ENCODE data around the gene ADH1A. TPM values are rescaled to one million over a fixed set of nuclear protein-coding genes. Genes with fewer than 3 reads are reported as not detected.

The ADH1A gene
- total RNA-seq, result under 1 TPM in 1 of 2 donors, not detected in 1; 0.40 TPM

DNA sequence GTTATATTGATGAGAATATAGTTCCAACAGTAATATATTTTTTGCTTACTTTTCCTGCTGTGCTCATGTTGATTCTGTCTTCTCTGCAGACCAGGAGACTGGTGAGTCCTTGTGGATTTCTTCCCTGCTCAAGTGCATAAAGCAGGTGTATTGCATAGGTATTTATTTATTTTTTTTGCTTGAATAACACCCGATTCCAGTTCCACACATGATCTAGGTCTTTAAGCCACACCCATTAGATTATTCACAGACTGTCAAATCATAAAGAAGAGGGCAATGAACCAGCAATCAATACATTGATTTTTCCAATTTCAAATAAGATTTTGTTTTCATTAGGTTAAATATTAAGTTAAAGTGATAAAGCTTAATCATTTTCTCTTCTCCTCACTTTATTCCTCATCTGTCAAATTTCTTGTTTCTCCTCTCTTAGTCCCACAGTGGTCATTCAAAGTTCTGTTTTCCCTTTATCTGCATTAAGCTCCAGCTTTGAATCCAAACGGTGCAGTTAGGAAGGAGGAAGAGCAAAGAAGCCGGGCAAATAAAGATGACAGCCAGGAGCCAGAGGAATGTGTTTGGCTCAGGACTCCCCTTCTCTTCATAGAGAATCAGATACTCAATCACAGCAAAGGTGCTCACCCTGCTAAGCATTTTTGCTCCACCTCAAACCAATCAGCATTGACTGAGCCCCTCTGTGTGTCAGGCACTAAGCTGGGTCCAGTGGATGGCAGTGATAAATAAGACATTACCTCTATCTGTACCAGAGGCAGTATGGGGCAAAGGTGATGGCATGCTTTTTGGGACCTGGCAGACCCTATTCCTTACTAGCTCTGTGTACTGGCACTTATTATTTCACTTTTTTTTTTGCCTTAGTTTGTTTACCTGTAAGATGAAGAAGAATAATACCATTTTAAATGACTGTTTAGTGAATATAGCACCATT, at the start of gene ADH1A:
Gene ADH1A (minus strand): TSS at position 138 of the 939 bp plus-strand sequence. CDS start 71 bp downstream, at position 67.
- Histone ChIP-seq H3K9me3 (no peaks in the 10 kb centered on the region), H3K36me3 (no peaks in the 10 kb centered on the region), H3K4me1 (replicated peaks) (no peaks in the 10 kb centered on the region), H3K4me3 (no peak within 1 kb of the TSS), H3K27ac (no peak within 1 kb of the TSS), H3K27me3 (replicated peaks; ENCODE audit: insufficient read depth) (no peaks in the 10 kb centered on the region)
- DNase-seq (ENCODE audit: low spot score), result no peak
- WGBS, result 74% methylated on average over 3 of the region's 3 CpGs
- intact Hi-C loops (cut with DNase I), result loop anchor here (10.0 kb wide), 1 partner anchor 166 kb away; no protein-coding TSS in a partner anchor
- TF ChIP-seq POLR2A (IDR thresholded peaks at IDR 0.05) (no peak), POLR2AphosphoS5 (IDR thresholded peaks at IDR 0.05) (no peak)
- TF ChIP-seq, protein P1, sequence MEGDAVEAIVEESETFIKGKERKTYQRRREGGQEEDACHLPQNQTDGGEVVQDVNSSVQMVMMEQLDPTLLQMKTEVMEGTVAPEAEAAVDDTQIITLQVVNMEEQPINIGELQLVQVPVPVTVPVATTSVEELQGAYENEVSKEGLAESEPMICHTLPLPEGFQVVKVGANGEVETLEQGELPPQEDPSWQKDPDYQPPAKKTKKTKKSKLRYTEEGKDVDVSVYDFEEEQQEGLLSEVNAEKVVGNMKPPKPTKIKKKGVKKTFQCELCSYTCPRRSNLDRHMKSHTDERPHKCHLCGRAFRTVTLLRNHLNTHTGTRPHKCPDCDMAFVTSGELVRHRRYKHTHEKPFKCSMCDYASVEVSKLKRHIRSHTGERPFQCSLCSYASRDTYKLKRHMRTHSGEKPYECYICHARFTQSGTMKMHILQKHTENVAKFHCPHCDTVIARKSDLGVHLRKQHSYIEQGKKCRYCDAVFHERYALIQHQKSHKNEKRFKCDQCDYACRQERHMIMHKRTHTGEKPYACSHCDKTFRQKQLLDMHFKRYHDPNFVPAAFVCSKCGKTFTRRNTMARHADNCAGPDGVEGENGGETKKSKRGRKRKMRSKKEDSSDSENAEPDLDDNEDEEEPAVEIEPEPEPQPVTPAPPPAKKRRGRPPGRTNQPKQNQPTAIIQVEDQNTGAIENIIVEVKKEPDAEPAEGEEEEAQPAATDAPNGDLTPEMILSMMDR (IDR thresholded peaks at IDR 0.05), result no peak

DNA sequence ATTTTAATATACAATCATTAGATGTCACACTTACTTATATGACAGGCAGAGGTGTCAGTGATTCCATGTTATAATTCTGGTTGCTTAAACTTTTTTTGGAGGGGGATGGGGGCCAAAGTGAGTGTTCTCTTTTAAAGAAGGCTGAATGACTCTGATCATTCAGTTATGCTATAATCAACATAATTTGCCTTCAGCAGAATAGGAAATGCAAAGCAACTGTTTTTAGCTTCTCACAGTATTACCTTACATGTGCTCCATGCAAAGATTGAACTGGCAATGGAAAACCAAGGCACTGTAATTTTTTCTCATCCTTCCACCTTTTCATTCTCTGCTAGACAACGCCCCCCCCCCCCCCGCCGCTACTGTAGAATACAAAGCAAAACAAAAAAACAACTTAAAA, 48.4 kb upstream of the ADH1A start:
- Histone ChIP-seq H3K27ac (no peak overlapping the region), H3K36me3 (no peaks in the 10 kb centered on the region), H3K9me3 (no peaks in the 10 kb centered on the region), H3K4me1 (replicated peaks) (no peaks in the 10 kb centered on the region), H3K4me3 (no peak overlapping the region), H3K27me3 (replicated peaks; ENCODE audit: insufficient read depth) (no peaks in the 10 kb centered on the region)
- no peak for DNase-seq (ENCODE audit: low spot score)
- WGBS, result 93% methylated on average over 3 of the region's 3 CpGs
- intact Hi-C loops (cut with DNase I), result no loop called here
- TF ChIP-seq, protein P1 (IDR thresholded peaks at IDR 0.05), result no peak
- TF ChIP-seq POLR2AphosphoS5 (IDR thresholded peaks at IDR 0.05) (no peak), POLR2A (IDR thresholded peaks at IDR 0.05) (no peak)

DNA sequence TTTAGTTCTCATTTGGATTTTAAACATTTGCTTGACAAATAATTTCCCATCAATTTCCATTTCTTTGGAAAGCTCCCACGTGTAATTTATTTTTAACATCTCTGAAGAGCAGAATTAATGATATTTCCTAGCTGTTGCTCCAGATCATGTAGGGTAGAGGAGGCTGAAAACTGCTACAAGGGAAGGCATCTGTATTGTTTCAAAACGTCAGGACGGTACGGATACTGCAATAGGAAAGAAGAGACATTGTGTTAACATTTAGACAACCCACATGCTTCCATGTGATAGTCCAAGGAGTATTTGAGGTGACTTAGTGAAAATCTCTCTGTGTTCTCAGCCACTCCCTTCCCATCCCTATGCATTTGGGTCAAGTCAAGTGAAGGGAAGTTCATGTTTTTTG, 45.8 kb upstream of the ADH1A start:
- H3K9me3 ChIP-seq, result no peaks in the 10 kb centered on the region
- no peak overlapping the region for H3K4me3 ChIP-seq
- no peak overlapping the region for H3K27ac ChIP-seq
- 58% methylated on average over 4 of the region's 4 CpGs for WGBS
- H3K4me1 ChIP-seq (replicated peaks), result no peaks in the 10 kb centered on the region
- no peaks in the 10 kb centered on the region for H3K36me3 ChIP-seq
- TF ChIP-seq POLR2AphosphoS5 (IDR thresholded peaks at IDR 0.05), result no peak
- no peak for TF ChIP-seq POLR2A (IDR thresholded peaks at IDR 0.05)
- TF ChIP-seq, protein P1 (IDR thresholded peaks at IDR 0.05), result no peak
- intact Hi-C loops (cut with DNase I), result no loop called here
- no peak for DNase-seq (ENCODE audit: low spot score)
- H3K27me3 ChIP-seq (replicated peaks; ENCODE audit: insufficient read depth), result no peaks in the 10 kb centered on the region

DNA sequence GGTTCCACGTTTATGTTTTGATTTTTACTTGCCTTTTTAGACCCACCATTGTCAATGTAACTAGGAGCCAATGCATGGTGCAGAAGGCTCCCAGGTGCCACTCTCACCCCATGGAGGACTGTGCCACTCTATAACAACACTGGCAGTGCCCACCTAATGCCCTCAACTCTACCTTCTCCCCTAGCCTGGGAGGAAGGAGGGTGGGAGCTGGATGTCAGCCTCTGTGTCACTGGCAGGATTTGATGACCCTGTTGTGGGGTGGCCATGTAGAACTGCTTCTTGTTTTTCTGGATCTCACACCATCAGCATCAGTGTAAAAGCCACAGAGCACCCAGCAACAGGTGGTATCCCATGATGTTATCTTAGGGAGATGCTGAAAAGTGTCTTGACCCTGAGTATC, 44.1 kb upstream of the ADH1A start:
- intact Hi-C loops (cut with DNase I), result no loop called here
- Histone ChIP-seq H3K36me3 (no peaks in the 10 kb centered on the region), H3K9me3 (no peaks in the 10 kb centered on the region), H3K4me3 (no peak overlapping the region), H3K27me3 (replicated peaks; ENCODE audit: insufficient read depth) (no peaks in the 10 kb centered on the region), H3K4me1 (replicated peaks) (no peaks in the 10 kb centered on the region), H3K27ac (no peak overlapping the region)
- TF ChIP-seq, protein P1 (IDR thresholded peaks at IDR 0.05), result no peak
- TF ChIP-seq POLR2AphosphoS5 (IDR thresholded peaks at IDR 0.05), result no peak
- TF ChIP-seq POLR2A (IDR thresholded peaks at IDR 0.05), result no peak
- 94% methylated on average over 1 of the region's 1 CpG for WGBS
- no peak for DNase-seq (ENCODE audit: low spot score)

Data from prostate gland (tissue), 2 donors.